Astrocyte of the hippocampus (primary cell): ENCODE results near the gene PPARA.

Experiments used
- DNase-seq: peaks from one replicate; pipeline ENCODE4 v3.0.0; 2011; ENCODE audit warnings: low read depth, low spot score

The PPARA gene

GRCh38 chr22:46150034-46150654 is at the start of gene PPARA:
PPARA (plus strand) TSS chr22:46150526; CDS start chr22:46198384, 47,858 bp downstream.
- peak; percentile 92 for DNase-seq

GRCh38 chr22:46102159-46102558 is 48.2 kb upstream of the PPARA start:
- no peak for DNase-seq

- peak; percentile 45 for DNase-seq
Measured at GRCh38 chr22:46102752-46103151, 47.6 kb upstream of the PPARA start.

GRCh38 chr22:46103181-46103580 is 47.1 kb upstream of the PPARA start:
- no peak for DNase-seq

GRCh38 chr22:46103664-46104063 is 46.7 kb upstream of the PPARA start:
- no peak for DNase-seq

- DNase-seq = peak; percentile 34
Measured at GRCh38 chr22:46104170-46104880, 46.0 kb upstream of the PPARA start.

GRCh38 chr22:46104881-46105493 is 45.3 kb upstream of the PPARA start:
- DNase-seq = peak; percentile 28

GRCh38 chr22:46105494-46106278 is 44.6 kb upstream of the PPARA start:
- peak; percentile 88 for DNase-seq

- DNase-seq = peak; percentile 35
Measured at GRCh38 chr22:46106279-46107022, 43.9 kb upstream of the PPARA start.

- DNase-seq = peak; percentile 61
Measured at GRCh38 chr22:46107089-46107664, 43.1 kb upstream of the PPARA start.

- no peak for DNase-seq
Measured at GRCh38 chr22:46107753-46108563, 42.4 kb upstream of the PPARA start.

GRCh38 chr22:46108564-46109473 is 41.5 kb upstream of the PPARA start:
- peak; percentile 71 for DNase-seq

GRCh38 chr22:46109474-46110003 is 40.8 kb upstream of the PPARA start:
- DNase-seq = no peak

GRCh38 chr22:46110215-46110614 is 40.1 kb upstream of the PPARA start:
- DNase-seq = peak; percentile 69

- DNase-seq = peak; percentile 42
Measured at GRCh38 chr22:46111645-46112306, 38.5 kb upstream of the PPARA start.

GRCh38 chr22:46112405-46112804 is 37.9 kb upstream of the PPARA start:
- DNase-seq = no peak

- DNase-seq = no peak
Measured at GRCh38 chr22:46113110-46113909, 37.0 kb upstream of the PPARA start.
